Mesodermal cell (in vitro differentiated cells): Measurements from ENCODE around the gene FOLR1.
A peak's percentile ranks its signal among the peaks of the same experiment; 100 is the strongest.

Source experiments
- H3K27ac ChIP-seq: 2 replicates; pipeline ENCODE4 v1.7.0; 2013; ENCODE audit warnings: mild to moderate bottlenecking, low read depth, low read length, moderate library complexity; ENCODE audit not compliant: severe bottlenecking
- H3K36me3 ChIP-seq: 2 replicates; pipeline ENCODE4 v1.7.1; 2013; ENCODE audit warnings: mild to moderate bottlenecking, low read length, moderate library complexity; ENCODE audit not compliant: control insufficient read depth, insufficient read depth
- H3K4me1 ChIP-seq: one replicate; pipeline ENCODE4 v1.7.1; 2013; ENCODE audit warnings: mild to moderate bottlenecking, low read length; ENCODE audit not compliant: insufficient read depth, control insufficient read depth, poor library complexity, severe bottlenecking
- H3K4me3 ChIP-seq: 2 replicates; pipeline ENCODE4 v1.7.0; 2013; ENCODE audit warnings: low read length, control low read depth, mild to moderate bottlenecking; ENCODE audit not compliant: insufficient read depth, poor library complexity, severe bottlenecking; ENCODE audit errors: extremely low read depth
- H3K9me3 ChIP-seq: 2 replicates; pipeline ENCODE4 v1.7.1; 2013; ENCODE audit warnings: mild to moderate bottlenecking, low read length, moderate library complexity; ENCODE audit not compliant: control insufficient read depth
- WGBS, 2 experiments: methylation state at CpG; one replicate each; pipeline ENCODE4 v1.1.5; 2013; ENCODE audit warnings: missing lambda C conversion rate in 2 of 2; ENCODE audit not compliant: insufficient coverage in 2 of 2; 5-methylcytosine and 5-hydroxymethylcytosine counted together

FOLR1 gene

DNA sequence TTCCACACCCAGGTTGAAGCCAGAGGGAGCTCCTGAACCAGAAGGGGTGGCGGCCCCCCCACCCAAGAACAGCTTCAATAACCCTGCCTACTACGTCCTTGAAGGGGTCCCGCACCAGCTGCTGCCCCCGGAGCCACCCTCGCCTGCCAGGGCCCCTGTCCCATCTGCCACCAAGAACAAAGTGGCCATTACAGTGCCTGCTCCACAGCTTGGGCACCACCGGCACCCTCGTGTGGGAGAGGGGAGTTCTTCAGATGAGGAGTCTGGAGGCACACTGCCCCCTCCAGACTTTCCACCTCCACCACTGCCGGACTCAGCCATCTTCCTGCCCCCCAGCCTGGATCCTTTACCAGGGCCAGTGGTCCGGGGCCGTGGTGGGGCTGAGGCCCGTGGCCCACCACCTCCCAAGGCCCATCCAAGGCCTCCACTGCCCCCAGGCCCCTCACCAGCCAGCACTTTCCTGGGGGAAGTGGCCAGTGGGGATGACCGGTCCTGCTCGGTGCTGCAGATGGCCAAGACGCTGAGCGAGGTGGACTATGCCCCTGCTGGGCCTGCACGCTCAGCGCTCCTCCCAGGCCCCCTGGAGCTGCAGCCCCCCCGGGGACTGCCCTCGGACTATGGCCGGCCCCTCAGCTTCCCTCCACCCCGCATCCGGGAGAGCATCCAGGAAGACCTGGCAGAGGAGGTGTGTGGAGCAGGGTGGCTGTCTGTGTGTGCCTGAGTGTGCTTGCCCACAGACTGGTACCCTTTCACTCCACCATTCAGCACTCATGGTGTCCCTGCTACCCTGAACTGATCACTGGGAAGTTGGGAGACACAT, 45.4 kb downstream of the FOLR1 start:
- Histone ChIP-seq H3K4me1 (peaks cover 10% of the 10 kb centered on the region), H3K4me3 (no peak overlapping the region), H3K36me3 (peaks cover 62% of the 10 kb centered on the region), H3K9me3 (no peaks in the 10 kb centered on the region), H3K27ac (no peak overlapping the region)
- WGBS, 2 experiments: 88 to 90% methylated on average over 16 of the region's 22 CpGs

DNA sequence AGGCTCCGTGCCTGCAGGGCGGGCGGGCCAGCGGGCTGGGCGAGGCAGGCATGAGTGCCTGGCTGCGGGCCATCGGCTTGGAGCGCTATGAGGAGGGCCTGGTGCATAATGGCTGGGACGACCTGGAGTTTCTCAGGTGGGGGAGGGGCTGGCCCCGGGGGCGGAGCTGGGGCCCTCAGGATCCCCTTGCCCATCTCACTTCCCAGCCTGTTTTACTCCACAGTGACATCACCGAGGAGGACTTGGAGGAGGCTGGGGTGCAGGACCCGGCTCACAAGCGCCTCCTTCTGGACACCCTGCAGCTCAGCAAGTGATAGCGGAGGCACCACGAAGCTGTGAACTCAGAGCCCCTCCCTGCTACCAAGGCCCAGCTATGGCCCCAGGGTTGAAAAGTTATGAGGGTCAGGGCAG, 46.1 kb downstream of the FOLR1 start:
- Histone ChIP-seq H3K4me3 (no peak overlapping the region), H3K4me1 (peaks cover 10% of the 10 kb centered on the region), H3K27ac (no peak overlapping the region), H3K36me3 (peaks cover 55% of the 10 kb centered on the region), H3K9me3 (no peaks in the 10 kb centered on the region)
- 21 to 54% methylated on average over 7 to 9 of the region's 16 CpGs for WGBS, 2 experiments

DNA sequence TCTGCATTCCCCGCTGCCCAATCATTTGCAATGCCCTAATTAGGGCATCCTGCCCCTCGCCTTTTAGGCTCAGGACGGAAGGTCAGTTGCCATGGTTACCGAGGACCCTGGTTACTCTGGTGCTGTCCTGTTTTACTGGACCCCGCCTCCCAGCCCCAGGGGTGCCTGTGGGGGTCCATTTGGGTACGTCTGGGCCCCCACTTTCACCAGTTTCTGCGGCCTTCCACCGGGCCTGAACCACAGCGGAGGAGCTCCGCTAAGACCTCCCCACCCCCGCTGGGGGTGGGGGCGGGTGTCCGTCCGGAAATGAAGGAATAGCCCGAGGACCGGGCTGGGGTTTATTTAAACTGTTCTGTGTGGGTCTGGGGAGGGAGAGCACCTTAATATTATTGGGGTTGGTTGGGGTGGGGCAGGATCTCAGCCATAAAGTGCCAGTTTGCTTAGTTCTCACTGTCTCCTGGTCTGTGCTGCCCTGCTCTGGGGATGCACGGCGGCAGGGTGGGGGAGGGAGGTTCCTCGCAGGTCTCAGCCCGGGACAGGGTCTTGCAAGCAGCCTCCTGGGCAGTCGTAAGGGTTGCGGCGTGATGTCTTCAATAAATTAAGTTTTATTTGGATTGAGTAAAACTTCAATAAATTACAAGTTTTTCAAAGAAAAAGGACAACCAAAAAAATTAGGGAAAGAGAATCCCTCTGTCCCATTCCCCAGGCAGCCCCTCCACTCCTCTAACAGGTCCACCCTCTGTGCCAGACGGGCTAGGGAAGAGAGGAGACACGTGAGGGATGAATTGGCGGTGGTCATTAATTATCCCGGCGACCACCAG, 46.8 kb downstream of the FOLR1 start:
- Histone ChIP-seq H3K36me3 (peaks cover 48% of the 10 kb centered on the region), H3K4me1 (peaks cover 10% of the 10 kb centered on the region), H3K9me3 (no peaks in the 10 kb centered on the region), H3K27ac (no peak overlapping the region), H3K4me3 (no peak overlapping the region)
- WGBS, 2 experiments: 56 to 57% methylated on average over 15 to 25 of the region's 28 CpGs

DNA sequence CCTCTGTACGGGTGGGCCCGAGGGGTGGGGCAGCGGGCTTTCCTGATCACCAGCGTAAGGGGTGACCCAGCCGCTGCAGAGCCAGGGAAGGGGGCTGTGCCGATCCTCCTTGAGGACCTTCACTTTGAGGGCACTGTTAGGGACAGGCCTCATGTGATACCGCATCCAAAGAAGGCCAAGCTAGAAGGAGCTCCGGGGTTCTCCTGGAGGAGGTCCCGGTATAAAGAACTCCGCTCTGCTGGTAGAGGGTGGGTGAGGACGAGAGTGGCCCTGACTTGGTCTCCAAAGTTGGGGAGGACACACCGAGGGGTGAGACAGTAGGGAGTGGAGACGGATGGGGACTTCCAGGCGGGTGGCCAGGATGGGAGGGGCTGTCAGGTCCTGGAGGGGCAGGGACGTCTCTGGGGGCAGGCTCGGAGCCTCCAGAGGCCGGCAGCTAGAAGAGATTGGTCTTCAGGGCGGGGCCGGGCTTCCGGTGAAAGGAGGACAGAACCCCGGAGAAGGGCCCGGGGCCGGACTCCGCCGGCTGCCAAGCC, 47.4 kb downstream of the FOLR1 start:
- H3K4me1 ChIP-seq: peaks cover 10% of the 10 kb centered on the region
- WGBS, 2 experiments: 23% methylated on average over 24 to 25 of the region's 25 CpGs
- H3K4me3 ChIP-seq: peak overlapping the region; percentile 19
- H3K9me3 ChIP-seq: no peaks in the 10 kb centered on the region
- peaks cover 41% of the 10 kb centered on the region for H3K36me3 ChIP-seq
- no peak overlapping the region for H3K27ac ChIP-seq

DNA sequence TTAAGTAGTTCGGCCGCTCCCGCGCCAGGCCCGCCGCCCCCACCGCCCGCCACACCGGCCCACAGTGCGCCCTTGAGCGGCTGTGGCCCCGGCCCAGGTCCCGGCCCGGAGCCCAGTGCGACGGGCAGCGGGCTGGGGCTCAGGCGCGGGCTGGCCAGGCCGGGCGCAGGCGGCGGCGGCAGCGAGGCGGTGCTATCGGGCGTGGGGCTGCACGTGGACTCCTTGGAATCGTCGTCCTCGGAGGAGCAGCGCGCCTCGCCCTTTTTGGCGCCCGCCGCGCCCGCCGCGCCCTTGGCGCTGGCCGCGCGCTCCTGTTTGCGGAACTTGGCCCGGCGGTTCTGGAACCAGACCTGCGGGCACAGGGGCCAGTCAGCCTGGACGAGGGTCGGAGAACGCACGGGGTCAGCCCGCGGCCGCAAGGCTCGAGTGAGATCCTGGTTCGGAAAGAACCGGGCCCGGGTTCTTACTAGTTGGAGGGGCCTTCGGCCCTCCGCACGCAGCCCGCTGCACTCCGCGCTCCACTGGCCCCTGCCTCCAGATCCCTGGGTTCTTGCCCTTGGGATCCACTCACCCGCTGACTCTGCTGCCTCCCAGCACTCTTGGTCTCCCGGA, 48.0 kb downstream of the FOLR1 start:
- H3K36me3 ChIP-seq: peaks cover 36% of the 10 kb centered on the region
- H3K9me3 ChIP-seq: no peaks in the 10 kb centered on the region
- peak overlapping the region; percentile 19 for H3K4me3 ChIP-seq
- no peak overlapping the region for H3K27ac ChIP-seq
- 14 to 27% methylated on average over 58 to 69 of the region's 69 CpGs for WGBS, 2 experiments
- H3K4me1 ChIP-seq: peaks cover 10% of the 10 kb centered on the region

DNA sequence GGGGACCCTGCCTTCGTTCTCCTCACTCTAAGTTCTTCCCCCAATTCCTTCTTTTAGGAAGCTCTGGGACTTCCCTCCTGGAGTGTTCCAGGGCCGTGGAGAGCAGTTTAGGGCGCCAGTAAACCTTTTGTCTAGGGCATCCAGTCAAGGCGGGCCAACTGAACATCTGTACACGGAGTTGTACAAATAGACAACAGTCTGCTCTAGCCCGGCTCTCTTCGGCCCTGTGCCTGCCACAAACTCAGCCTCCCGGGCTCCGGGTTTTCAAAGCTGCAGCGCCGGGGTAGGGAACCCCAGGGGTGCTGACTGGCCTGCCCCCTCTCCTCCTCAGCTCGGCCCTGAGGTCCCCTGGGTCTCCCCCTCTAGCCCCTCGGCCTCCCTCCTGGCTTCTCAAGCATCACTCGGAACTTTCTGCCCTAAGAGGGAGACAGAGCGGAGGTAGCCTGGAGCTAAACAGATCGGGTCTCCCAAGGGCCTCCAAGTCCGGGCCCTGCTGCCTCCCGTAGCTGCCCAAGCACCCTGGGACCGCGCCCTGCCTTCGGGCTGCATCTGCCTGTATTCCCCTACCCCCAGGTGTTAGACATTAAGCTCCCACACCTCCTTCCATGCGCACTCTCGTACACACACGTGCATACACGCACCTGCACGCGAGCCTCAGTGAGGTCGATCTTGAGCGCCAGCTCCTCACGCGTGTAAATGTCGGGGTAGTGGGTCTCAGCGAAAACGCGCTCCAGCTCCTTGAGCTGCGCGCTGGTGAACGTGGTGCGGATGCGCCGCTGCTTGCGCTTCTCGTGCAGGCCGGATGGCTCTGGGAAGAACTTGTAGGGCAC, 48.7 kb downstream of the FOLR1 start:
- Histone ChIP-seq H3K27ac (no peak overlapping the region), H3K4me1 (peaks cover 10% of the 10 kb centered on the region), H3K36me3 (peaks cover 29% of the 10 kb centered on the region), H3K4me3 (no peak overlapping the region), H3K9me3 (no peaks in the 10 kb centered on the region)
- 51 to 64% methylated on average over 38 to 42 of the region's 44 CpGs for WGBS, 2 experiments

DNA sequence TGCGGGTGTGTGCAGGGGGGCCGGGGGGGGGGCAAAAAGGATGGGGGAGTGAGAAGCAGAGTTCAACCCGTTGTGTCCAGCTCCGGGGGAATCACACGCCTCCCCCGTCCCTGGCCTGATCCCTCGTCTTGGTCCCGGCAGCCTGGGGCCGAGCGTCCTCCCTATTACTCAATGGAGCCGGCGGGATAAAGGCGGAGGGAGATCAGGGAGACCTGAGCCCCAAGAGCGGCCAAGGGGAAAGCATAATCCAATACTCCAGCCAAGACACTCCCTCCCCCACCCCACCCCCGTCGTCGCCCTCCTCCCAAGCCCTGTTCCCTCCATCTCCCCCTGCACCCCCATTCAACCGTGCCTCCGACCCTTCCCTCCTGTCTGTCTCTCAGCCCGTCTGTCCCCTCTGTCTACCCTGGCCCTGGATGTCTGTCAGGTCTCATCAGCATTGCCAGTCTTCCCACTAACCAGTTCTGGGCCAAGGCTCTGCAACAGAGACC, 49.4 kb downstream of the FOLR1 start:
- H3K9me3 ChIP-seq: no peaks in the 10 kb centered on the region
- WGBS, 2 experiments: 68 to 71% methylated on average over 14 to 16 of the region's 20 CpGs
- H3K4me3 ChIP-seq: no peak overlapping the region
- H3K36me3 ChIP-seq: peaks cover 22% of the 10 kb centered on the region
- H3K27ac ChIP-seq: no peak overlapping the region
- H3K4me1 ChIP-seq: peaks cover 10% of the 10 kb centered on the region

DNA sequence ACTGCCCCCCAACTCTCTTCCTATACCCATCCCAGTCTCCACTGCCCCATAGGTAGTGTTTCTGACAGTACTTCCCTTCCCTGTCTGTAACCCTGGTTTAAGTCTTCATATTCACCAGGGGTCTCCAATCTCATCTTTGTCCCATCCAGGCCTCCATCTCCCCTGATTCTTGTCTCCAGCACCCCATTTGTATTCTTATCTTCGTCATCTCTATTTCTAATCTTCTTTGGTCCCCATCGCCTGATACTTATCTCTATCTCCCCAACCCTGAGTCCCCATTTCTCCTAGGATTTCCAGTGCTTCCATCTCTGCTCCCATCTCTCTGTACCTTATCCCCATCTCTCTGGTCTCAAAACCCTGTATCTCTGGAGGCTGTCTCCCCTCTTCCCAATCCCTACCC, 50.2 kb downstream of the FOLR1 start:
- H3K4me3 ChIP-seq: no peak overlapping the region
- WGBS, 2 experiments: 90 to 92% methylated on average over 2 of the region's 2 CpGs
- peaks cover 15% of the 10 kb centered on the region for H3K4me1 ChIP-seq
- no peak overlapping the region for H3K27ac ChIP-seq
- H3K36me3 ChIP-seq: peaks cover 15% of the 10 kb centered on the region
- no peaks in the 10 kb centered on the region for H3K9me3 ChIP-seq

DNA sequence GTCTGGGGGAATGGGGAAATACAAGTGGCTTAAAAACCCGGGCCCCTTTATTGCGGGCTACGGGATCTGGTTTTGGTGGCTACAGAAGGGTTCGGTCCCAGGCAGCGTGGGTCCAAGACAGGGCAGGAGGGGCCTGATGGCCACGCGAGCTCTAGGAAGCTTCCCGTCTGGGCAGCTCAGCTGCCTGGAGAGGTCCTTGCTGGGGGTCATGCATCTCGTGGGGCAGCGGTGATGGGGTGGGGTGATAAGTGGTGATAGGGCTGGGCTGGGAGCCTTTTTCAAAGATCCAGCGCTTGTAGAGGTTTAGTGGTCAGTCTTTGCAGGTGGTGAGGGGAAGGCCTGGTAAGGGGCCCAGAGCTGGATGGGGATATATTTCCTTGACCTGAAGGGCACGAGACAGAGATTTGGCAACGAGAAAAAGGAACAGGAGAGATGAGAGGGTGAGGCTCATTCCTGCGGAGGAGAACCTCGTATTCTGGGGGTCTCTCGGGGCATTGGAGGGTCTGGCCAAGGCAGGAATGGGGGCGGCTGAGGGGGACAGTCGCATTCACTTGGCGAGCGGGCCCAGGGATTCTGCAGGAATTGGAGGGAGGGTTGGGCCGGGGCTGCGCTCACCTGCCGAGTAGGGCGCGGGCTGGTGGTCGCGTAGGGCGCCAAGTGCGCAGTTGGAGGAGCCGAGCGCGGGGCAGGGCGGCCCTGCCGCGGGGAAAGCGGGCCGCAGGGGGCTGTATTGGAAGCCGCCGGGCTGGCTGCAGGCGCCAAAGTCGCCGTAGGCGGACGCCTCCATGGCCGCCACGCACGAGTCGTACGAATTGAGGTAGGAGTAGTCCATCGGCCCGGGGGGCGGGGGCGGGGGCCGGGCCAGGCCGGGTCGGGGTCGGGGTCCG, 51.5 kb downstream of the FOLR1 start:
- WGBS, 2 experiments: 31 to 50% methylated on average over 24 to 43 of the region's 58 CpGs
- no peak overlapping the region for H3K27ac ChIP-seq
- peaks cover 5% of the 10 kb centered on the region for H3K36me3 ChIP-seq
- peaks cover 13% of the 10 kb centered on the region for H3K4me1 ChIP-seq
- H3K9me3 ChIP-seq: no peaks in the 10 kb centered on the region
- H3K4me3 ChIP-seq: peak overlapping the region; percentile 39
